NCI-H748 (cell line): ENCODE results near the gene EFNA3.

Source experiments
- DNase-seq: peaks from one replicate; lab custom pipeline; 2025; ENCODE audit not compliant: unreplicated experiment; lab: John Stamatoyannopoulos, UW

EFNA3 gene

GRCh38 chr1:155130272-155131006 is 51.8 kb downstream of the EFNA3 start:
- no peak for DNase-seq

- no peak for DNase-seq
Observed at GRCh38 chr1:155131285-155131684, 52.6 kb downstream of the EFNA3 start.

DNA sequence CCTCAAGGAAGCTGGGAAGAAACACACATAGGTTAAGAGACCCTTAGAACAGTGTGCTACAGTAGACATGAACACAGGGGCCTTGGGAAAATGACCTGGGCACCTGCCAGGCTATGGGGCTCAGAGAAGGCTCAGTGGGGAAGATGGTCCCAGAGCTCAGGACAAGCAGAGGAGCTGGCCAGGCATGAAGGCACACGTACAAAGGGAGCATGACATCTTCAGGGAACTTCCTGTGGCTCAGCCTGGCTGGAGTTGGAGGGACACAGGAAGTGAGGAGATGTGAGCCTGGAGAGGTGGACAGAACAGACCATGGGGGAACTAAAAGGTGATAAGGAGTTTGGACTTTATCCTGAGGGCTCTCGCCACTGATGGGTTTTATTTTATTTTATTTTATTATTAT is 53.2 kb downstream of the EFNA3 start:
- DNase-seq, result no peak

DNA sequence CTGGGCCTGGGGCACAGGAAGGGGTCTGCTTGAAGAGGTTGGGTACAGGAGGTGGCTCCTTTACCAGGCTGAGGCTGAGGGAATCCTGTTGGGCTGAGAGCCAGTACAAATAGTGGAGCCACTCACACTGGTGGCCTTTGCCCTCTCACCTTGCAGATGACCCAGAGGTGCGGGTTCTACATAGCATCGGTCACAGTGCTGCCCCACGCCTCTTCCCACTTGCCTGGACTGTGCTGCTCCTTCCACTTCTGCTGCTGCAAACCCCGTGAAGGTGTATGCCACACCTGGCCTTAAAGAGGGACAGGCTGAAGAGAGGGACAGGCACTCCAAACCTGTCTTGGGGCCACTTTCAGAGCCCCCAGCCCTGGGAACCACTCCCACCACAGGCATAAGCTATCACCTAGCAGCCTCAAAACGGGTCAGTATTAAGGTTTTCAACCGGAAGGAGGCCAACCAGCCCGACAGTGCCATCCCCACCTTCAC is 55.2 kb downstream of the EFNA3 start:
- no peak for DNase-seq

- DNase-seq, result no peak
Observed at GRCh38 chr1:155134322-155134721, 55.7 kb downstream of the EFNA3 start.

DNA sequence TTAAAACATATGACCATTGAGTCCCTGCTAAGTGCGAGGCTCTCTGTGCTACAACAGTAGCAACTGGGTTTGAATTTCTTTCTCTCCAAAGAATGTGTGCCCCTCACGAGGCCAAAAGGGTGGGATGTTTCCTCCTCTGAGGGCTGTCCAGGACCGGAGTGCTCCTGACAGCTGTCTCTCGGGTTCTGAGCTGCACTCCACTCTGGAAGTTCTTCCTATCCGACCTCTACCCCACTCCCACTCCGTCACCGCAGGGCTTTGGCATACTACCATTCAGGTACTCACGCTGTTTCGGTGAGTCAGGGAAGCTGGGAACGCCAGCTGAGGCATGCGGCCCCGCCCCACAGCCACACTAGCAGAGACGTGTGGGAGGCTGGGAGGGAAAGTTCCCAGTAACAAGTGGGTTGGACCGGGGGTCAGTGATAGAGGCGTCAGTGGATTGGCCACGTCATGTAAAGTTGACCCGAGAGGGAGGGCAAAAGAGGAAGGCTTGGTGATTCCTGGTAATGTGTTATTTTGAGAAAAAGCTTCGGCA is 56.3 kb downstream of the EFNA3 start:
- DNase-seq, result peak; percentile 81

- peak; percentile 97 for DNase-seq
Observed at GRCh38 chr1:155135415-155136028, 56.9 kb downstream of the EFNA3 start, which contains the start of gene SLC50A1. TSS of gene SLC50A1 (plus strand) at chr1:155135852. CDS start at chr1:155135912, 60 bp downstream.

GRCh38 chr1:155136748-155137147 is 58.1 kb downstream of the EFNA3 start:
- DNase-seq, result peak; percentile 28
